Thoracic aorta (tissue), 2 donors: ENCODE data around the gene AMDHD1. TPM values are rescaled to one million over a fixed set of nuclear protein-coding genes. Genes with fewer than 3 reads are reported as not detected.

Source experiments
- ATAC-seq: fragments of 150-250 bp; one replicate; pipeline ENCODE4 v1.8.0; 2017; ENCODE audit warnings: low read depth; ENCODE audit not compliant: insufficient number of reproducible peaks, low FRiP score
- DNase-seq: peaks from one replicate; pipeline ENCODE4 v3.0.0-alpha.2; 2020; ENCODE audit warnings: low spot score
- H3K27ac ChIP-seq, 2 donors: fragments of 200-600 bp; sonication (generic); 1 replicate in 1 of 2; 2 replicates in 1 of 2; pipeline ENCODE4 v1.5.1; 2016; ENCODE audit warnings: mild to moderate bottlenecking in 2 of 2, moderate library complexity in 2 of 2
- H3K27me3 ChIP-seq: fragments of 200-600 bp; sonication (generic); replicated peaks from 2 replicates; pipeline ENCODE4 v1.6.0; 2016; ENCODE audit warnings: mild to moderate bottlenecking; ENCODE audit not compliant: insufficient read depth
- H3K36me3 ChIP-seq: fragments of 200-600 bp; sonication (generic); one replicate; pipeline ENCODE4 v1.5.1; 2016
- H3K4me1 ChIP-seq, 2 donors: fragments of 200-600 bp; sonication (generic); 1 replicate in 1 of 2; 2 replicates in 1 of 2; pipeline versions ENCODE4 v1.5.1 to v1.6.0; 2016; ENCODE audit warnings: low read depth in 2 of 2, mild to moderate bottlenecking in 1 of 2; ENCODE audit not compliant: control insufficient read depth in 1 of 2
- H3K4me3 ChIP-seq: fragments of 200-600 bp; sonication (generic); 2 replicates; pipeline ENCODE4 v1.5.1; 2016; ENCODE audit warnings: mild to moderate bottlenecking
- H3K9me3 ChIP-seq: fragments of 200-600 bp; sonication (generic); 2 replicates; pipeline ENCODE4 v1.5.1; 2016
- CTCF ChIP-seq: fragments of 200-600 bp; sonication (generic); IDR thresholded peaks from one replicate; pipeline ENCODE4 v1.5.1; 2019; ENCODE audit warnings: antibody characterized with exemption
- total RNA-seq, 2 donors: library from RNA; depleted of rRNA; stranded (reverse); fragments of >200 nt; gene quantifications; one replicate each; pipeline versions ENCODE4 v1.1.0 to v1.2.3, GENCODE V29; 2016

The AMDHD1 gene
- total RNA-seq, 2 donors from 2014 or later, result 6.8 TPM; not detected in 1

GRCh38 chr12:95955549-95956159, 12.5 kb downstream of the AMDHD1 start:
- Histone ChIP-seq H3K27me3 (no peaks in the 10 kb centered on the region), H3K27ac (no peak overlapping the region), H3K9me3 (no peaks in the 10 kb centered on the region), H3K4me1 (no peaks in the 10 kb centered on the region), H3K4me3 (no peak overlapping the region), H3K36me3 (no peaks in the 10 kb centered on the region)
- no peak for TF ChIP-seq CTCF
- ATAC-seq, result no peak
- no peak for DNase-seq

GRCh38 chr12:95956557-95957145, 13.5 kb downstream of the AMDHD1 start:
- Histone ChIP-seq H3K4me3 (no peak overlapping the region), H3K9me3 (no peaks in the 10 kb centered on the region), H3K36me3 (no peaks in the 10 kb centered on the region), H3K27me3 (no peaks in the 10 kb centered on the region), H3K4me1 (no peaks in the 10 kb centered on the region), H3K27ac (no peak overlapping the region)
- TF ChIP-seq CTCF, result no peak
- DNase-seq (no peak), ATAC-seq (no peak)

DNA sequence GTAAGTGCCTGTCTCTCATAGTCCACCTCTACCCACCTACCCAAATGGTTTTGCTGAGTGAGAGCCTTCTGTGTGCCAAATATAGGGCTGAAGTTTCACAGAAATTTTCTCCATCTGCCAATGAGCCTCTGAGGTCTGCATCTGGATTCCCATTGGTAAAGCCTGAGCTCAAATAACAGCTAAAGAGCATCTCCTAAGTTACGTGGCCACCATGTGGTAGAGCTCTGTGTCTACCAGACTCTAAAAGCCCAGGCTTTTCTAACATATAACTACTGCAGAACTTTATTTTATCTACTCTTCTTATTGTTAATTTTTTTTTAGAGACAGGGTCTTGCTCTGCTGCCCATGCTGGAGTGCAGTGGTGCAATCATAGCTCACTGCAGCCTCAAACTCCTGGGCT, 16.0 kb downstream of the AMDHD1 start:
- no peaks in the 10 kb centered on the region for H3K36me3 ChIP-seq
- no peaks in the 10 kb centered on the region for H3K4me1 ChIP-seq
- no peak for TF ChIP-seq CTCF
- DNase-seq (no peak), ATAC-seq (no peak)
- no peak overlapping the region for H3K27ac ChIP-seq
- H3K4me3 ChIP-seq, result no peak overlapping the region
- no peaks in the 10 kb centered on the region for H3K27me3 ChIP-seq
- no peaks in the 10 kb centered on the region for H3K9me3 ChIP-seq

DNA sequence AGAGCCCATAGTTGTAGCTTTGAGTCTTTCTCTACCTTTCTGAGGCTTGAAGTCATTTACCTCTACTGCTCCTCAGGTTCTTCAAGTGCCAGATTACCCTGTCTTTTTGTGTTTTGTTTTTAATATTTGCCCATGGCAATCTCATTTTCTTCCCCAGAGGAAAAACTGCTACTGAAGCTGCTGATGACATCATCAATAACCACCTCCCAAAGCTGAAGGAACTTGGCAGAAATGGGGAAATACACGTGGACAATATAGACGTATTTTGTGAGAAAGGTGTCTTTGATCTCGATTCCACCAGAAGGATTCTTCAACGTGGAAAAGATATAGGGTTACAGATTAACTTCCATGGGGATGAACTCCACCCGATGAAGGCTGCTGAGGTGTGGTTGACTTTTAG, 17.1 kb downstream of the AMDHD1 start:
- no peaks in the 10 kb centered on the region for H3K9me3 ChIP-seq
- H3K36me3 ChIP-seq, result no peaks in the 10 kb centered on the region
- TF ChIP-seq CTCF, result no peak
- H3K27me3 ChIP-seq, result no peaks in the 10 kb centered on the region
- no peak for DNase-seq
- H3K4me1 ChIP-seq, result no peaks in the 10 kb centered on the region
- ATAC-seq, result no peak
- no peak overlapping the region for H3K27ac ChIP-seq
- no peak overlapping the region for H3K4me3 ChIP-seq

GRCh38 chr12:95962222-95962621, 19.1 kb downstream of the AMDHD1 start:
- Histone ChIP-seq H3K36me3 (no peaks in the 10 kb centered on the region), H3K27me3 (no peaks in the 10 kb centered on the region), H3K27ac (no peak overlapping the region), H3K9me3 (no peaks in the 10 kb centered on the region), H3K4me1 (no peaks in the 10 kb centered on the region), H3K4me3 (no peak overlapping the region)
- DNase-seq (no peak), ATAC-seq (no peak)
- TF ChIP-seq CTCF, result no peak
